ENCODE measurements around the gene C16orf96.

DNA sequence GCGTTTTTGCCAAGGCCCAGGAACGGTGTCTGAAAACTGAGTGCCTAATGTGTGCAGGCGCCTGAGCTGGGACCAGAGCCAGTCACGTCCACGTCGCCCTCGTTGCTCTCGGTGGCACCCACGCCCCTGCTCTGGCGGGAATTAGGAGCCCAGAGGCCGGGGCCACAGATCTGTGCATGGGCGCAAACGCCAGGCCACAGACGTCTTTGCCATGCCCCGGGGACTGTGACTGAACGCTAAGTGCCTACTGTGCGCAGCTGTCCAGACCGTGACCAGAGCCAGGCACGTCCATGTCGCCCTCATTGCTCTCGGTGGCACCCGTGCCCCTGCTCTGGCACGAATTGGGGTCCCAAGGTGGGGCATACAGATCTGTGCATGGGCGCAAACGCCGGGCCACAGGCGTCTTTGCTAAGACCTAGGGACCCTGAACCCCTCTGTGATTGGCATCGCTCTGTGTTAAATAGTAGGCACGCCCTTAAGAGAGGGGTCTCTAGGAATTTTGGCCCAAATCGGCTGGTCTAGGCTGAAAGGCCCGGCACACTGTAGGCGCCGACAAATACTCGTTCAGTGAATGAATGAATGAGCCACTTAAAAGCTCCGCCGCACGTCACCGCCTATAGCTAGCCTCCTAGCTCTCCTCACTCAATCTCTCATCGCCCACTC lies 59.4 kb downstream of the C16orf96 start:
- TF ChIP-seq TAF1 (IDR thresholded peaks at IDR 0.05; ENCODE audit: low read depth, low read length) (no peak), POLR2A (IDR thresholded peaks at IDR 0.05; ENCODE audit: low read depth, low read length) (no peak), SPI1 (IDR thresholded peaks at IDR 0.05; ENCODE audit: low read depth, low read length) (no peak), POLR2AphosphoS5 (IDR thresholded peaks at IDR 0.05; ENCODE audit: low read depth, low read length) (0 out of 2 replicates have a peak, but pooled peaks have one; percentile 17), PAX5 (IDR thresholded peaks at IDR 0.05; ENCODE audit: insufficient read depth, low read length, severe bottlenecking) (no peak), POU2F2 (IDR thresholded peaks at IDR 0.05; ENCODE audit: low read depth, low read length) (no peak)

All from GM12891 (cell line).